SKM-1 (cell line): ENCODE results near the gene CDSN.
"Not testable (repeated sequence)": the region's sequence is repeated elsewhere in the genome, so short reads cannot be mapped to it uniquely, and the experiment has no call there.

Experiments
- DNase-seq: peaks from one replicate; lab custom pipeline; 2025; ENCODE audit not compliant: unreplicated experiment; lab: John Stamatoyannopoulos, UW

The CDSN gene, protein sequence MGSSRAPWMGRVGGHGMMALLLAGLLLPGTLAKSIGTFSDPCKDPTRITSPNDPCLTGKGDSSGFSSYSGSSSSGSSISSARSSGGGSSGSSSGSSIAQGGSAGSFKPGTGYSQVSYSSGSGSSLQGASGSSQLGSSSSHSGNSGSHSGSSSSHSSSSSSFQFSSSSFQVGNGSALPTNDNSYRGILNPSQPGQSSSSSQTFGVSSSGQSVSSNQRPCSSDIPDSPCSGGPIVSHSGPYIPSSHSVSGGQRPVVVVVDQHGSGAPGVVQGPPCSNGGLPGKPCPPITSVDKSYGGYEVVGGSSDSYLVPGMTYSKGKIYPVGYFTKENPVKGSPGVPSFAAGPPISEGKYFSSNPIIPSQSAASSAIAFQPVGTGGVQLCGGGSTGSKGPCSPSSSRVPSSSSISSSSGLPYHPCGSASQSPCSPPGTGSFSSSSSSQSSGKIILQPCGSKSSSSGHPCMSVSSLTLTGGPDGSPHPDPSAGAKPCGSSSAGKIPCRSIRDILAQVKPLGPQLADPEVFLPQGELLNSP

DNA sequence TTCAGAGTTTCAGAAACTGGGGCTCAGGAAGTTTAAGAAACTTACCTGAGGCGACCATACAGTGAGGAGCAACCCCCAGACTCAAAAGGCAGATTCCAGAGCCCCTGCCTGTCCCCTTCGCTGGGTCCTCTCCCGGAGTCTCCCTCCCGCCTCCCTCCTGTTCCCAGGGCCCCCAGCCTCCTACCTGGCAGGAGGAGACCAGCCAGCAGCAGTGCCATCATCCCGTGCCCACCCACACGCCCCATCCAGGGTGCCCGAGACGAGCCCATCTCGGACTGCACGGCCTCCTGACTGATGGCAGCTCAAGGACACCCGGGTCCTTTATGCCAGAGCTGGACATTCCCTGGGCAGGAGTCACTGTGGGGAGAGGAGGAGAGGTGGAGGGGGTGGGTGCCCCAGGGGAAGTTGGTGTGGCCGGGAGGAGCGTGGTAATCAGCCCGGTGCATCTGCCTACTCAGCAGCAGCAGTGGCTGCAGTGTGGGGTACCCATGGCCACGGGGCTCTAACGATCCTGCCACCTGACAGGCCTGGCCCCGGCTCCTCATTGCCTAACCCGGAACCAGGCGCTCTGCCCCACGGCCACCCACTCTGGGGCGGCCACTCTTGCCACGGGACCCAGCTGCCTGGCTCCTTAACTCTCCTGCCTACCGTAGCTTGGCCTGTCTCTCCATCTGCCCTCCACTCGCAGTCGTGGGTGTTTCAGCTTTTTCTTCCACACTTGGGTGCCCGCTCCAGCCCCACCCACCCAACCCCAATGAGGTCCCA is at the start of gene CDSN:
CDSN (minus strand) TSS at position 296 of the 765 bp plus-strand sequence; CDS start at position 269, 27 bp downstream.
- DNase-seq: no peak

DNA sequence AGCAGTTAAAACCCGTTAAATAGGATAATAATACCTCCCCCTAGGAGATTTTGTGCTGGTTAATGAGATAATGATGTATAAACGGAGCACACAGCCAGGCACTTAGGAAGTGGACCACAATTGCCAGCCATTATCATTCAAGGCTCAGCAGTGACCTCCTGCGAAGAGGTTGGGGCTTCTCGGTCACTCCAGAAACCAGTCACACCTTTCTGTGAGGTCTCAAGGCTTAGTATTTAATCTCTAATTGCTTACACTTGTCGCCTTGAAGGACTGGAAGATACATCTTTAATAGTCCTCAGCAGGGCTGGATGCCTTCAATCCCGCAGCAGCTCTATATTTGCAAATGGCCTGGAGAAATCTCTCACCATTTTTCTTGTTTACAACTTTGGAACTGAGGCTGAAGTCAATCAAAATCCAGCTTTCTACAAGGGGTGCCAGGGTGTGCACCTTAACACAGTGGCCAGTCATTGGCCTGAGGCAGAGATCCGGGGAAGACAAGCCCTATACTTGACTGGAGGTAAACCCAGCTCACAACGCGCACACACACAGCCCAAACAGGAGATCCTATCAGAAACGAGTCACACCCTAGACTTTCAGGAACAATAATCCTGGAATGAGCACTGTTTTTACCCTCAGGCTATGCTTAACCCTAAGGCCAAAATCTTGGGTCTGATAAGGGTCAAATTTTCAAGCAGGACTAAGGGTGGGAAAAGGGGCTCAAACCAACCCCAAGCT is 49.0 kb upstream of the CDSN start:
- DNase-seq: no peak

DNA sequence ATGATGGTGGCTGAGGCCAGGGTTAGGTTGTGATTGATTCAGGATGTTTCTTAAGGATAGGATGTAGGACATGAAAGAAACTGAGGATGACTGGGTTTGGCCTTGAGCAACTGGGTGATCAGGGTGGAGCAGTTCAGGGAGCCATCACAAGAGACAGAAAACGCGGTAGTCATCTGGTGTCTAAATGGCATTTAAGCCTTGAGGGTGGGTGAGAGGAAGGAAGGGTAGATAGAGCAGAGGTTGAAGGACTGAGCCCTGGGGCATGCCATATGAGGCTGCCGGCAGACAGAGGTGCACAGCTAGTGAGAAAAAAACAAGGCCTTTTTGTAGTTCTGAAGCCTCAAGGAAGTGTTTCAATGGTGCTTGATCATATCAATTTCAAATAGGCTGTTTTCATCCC is 48.4 kb upstream of the CDSN start:
- no peak for DNase-seq

DNA sequence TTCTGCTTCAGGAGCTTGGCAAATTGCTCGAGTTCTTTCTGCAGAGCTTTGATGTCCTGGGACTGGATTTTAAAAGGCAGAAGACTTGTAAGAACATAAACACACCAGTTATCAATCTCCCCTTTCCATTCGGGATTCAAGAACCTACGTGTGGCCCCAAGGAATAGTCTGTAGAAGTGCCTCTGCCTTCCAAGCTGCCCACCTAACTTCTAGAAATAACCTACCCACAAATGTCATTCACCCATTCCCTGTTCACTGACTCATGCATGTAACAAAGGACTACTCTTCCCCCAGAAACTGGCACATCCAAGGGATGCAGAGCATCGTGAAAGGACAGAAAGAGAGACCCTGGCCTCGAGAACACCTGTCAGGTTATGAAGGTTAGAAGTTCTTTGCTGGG is 45.7 kb upstream of the CDSN start:
- no peak for DNase-seq

DNA sequence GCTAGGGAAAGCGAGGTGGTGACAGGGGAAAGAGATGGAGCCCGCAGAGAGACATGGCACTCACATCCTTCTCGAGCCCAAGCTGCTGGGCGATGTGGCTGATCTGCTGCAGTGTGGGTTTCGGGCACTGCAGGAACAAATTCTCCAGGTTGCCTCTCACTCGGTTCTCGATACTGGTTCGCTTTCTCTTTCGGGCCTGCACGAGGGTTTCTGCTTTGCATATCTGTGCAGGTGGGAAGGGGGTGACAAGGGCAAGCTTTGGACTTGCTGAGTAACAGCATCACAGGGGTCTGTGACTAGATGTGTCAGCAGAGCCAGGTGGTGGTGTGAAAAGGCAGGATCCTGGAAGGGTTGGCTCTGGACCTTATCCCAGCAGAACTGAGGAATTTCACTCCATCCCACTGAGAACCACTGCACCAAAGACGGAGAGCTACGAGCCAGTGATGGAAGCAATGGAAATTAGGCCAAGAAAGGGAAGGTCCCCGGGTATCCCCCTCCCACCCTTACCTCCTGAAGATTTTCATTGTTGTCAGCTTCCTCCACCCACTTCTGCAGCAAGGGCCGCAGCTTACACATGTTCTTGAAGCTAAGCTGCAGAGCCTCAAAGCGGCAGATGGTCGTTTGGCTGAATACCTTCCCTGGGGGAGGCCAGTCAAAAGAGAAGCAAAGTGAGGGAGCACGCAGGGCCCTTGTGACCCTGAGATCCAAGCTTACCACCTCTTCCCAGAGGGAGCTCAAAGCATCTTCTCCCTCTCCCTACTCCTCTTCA is 45.0 kb upstream of the CDSN start:
- DNase-seq: not testable (repeated sequence)

DNA sequence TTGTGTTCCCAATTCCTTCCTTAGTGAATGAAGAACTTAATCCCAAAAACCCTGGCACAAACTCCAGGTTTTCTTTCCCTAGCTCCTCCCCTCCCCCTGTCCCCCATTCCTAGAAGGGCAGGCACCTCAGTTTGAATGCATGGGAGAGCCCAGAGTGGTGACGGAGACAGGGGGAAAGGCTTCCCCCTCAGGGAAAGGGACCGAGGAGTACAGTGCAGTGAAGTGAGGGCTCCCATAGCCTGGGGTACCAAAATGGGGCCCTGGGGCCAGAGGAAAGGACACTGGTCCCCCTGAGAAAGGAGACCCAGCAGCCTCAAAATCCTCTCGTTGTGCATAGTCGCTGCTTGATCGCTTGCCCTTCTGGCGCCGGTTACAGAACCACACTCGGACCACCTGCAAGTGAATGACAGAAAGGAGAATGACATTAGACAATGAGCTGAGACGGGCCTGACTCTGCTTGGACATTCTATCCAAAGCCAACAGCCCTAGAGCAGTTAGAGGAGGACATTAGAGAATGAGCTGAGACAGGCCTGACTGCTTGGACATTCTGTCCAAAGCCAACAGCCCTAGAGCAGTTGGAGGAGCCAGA is 44.3 kb upstream of the CDSN start:
- not testable (repeated sequence) for DNase-seq

DNA sequence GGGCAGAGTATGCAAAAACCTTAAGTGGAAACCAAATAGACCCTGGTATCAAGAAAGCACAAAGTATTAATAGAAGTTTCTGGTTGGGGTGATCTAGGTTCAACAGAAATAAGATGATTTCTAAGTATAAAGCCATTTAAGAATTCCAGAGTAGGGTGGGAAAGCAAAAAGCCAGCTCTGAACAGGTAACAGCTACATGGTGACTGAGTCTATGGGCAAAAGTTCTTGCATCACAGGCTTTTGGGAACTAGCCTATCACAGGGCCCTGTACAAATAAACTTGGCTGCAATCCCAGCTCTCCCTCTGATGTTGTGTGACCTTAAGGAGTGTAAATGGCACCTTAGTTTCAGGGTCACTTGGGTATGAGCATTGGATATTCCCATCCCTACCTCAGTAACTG is 43.7 kb upstream of the CDSN start:
- no peak for DNase-seq

DNA sequence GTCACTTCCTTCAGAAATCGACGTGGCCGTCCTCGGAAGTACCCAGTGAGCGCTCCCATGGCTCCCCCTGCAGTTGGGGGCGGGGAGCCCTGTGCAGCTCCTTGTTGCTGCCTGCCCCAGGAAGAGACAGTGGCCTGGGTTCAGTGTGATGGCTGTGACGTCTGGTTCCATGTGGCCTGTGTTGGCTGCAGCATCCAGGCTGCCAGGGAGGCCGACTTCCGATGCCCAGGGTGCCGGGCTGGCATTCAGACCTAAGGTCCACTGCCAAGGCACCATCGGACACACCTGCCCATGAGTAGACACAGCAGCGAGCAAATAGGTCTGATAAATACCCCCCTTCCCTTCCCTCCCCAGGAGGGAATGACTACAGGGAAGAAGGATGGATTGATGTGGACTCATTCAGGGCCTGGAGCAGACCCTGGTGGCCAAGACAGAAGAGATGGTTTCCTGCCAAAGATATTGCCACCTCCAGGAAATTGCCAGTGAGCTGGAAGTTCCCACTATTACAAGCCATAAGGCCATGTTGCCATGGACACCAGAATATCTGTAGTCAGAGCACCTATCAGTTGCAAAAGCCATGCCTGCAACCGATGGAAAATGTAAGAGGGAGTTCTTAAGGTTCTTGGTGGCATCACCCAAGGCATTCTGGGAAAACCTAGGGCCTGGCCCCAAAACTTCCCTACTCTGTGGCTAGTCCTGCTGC is 42.4 kb upstream of the CDSN start:
- DNase-seq: no peak

DNA sequence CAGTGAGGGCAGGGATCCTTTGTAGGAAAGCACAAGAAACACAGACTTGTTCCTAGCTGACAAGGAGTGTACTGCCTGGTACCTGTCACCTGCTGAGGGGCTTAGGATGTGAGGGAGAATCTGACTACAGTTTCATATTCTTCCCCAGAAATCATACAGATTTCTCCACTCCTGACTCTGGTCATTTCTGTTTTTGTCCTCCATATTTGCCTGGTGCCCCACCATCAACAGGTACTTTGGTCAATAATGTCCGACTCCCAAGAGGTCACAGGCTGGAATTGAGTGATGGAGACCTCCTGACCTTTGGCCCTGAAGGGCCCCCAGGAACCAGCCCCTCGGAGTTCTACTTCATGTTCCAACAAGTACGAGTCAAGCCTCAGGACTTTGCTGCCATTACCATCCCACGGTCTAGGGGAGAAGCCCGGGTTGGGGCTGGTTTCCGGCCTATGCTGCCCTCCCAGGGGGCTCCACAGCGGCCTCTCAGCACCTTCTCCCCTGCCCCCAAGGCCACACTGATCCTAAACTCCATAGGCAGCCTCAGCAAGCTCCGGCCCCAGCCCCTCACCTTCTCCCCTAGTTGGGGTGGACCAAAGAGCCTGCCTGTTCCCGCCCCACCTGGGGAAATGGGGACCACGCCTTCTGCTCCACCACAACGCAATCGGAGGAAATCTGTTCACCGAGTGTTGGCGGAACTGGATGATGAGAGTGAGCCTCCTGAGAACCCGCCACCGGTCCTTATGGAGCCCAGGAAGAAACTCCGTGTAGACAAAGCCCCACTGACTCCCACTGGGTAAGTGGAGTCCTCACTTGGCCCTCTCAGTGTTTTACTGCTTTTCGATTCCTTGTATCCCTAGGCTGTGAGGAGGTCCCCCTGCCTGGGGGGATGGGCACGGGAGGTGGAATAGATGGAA is 41.2 kb upstream of the CDSN start:
- no peak for DNase-seq

DNA sequence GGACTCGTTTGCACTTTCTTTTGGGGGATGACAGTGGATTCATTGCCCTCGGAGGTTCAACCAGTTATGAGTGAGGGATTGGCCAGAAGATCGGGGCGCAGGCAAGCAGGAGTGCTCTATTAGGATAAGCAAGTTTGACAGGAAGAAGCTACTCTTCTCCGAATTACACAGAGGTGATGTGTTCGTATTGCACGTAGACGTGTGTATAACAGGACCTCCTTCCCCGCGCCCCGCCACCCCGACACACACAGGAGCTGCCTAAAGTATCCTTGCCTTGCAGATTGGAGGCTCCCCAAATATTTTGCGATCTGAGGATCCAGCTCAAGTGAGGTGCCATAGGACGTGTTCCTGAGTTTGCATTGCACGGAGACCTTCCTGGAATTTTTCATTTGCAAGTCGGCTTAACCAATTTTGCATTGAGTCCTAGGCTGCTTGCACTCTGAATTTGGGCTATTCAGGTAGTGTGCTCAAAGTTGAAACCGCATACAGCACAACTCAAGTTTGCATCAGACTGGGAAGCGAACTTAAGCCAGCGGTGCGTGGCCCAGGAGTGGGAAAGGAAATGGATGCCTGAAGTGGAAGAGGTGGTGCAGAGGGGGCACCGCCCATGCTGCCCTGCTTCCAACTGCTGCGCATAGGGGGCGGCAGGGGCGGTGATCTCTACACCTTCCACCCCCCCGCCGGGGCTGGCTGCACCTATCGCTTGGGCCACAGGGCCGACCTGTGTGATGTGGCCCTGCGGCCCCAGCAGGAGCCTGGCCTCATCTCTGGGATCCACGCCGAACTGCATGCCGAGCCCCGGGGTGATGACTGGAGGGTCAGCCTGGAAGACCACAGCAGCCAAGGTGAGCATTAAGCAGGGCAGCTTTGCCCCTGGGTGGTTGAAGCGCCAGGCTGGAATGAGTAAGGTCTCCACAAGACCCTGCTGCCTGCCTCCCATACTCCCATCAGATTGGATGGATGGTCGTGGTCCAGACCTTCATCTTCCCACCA is 38.9 kb upstream of the CDSN start:
- no peak for DNase-seq

DNA sequence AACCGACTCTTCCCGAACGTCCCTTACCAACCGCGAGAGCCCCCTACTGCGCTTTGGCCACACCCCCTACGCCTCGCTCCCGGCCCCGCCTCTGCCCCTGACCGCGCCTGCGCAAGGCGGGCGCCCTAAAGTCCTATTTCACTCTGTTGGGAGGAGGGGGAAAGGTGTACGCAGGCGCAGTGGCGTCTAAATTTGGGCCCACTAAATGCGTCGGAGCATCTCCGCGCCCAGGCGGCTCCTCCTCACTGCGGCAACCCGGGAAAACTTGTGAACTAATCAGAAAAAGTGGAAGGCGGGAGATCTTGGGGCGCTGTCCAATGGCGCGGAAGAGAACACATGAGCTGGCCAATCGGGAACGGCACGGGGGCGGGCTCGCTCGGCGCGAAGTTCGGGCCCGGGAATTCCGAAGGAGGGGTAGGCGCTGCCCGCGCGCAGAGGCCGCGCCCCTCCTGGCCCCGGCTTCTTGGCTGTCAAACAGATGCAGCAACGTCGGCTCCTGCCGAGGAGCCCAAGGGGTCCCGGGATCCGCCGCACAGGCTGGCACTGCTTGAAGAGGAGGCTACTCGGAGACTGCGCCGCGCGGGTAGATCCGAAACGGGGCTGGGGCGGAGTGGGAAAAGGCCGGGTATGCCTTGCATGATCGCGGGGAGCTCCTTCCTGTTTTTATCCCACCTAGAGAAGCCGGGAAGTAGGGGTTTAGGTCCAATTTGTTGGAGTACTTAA is 38.1 kb upstream of the CDSN start, which contains the start of gene TCF19:
TCF19 (plus strand) TSS at position 450 of the 723 bp plus-strand sequence. CDS start 881 bp downstream, outside the sequence.
- peak; percentile 98 for DNase-seq

DNA sequence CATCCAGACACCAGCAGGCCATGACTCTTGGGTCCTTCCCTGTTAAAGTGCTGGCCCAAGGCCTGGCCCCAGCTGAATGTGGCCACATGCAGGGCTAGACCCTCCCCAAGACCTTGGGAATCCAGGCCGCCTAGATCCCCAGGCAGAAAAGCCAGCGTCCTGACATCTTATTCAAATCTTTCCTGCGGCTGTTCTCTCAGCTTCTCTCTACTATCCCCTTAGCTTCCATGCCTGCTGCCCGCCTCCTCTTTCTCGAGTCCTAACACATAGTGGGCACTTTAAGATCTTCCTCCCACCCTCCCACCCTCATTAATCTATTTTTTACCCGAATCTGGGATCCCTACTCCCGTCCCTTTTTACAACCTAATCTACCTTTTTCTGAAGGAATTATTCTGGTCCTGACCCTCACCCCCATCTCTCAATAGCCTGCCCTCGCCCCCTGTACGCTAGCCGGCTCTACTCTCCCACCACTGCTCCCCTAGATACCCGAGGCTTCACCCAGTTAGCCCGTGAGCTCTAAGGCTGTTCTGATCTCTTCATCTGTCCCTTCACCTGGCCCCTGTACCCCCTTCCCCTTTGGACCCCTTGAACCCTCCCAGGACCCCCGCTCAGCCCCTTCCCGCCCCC is 37.4 kb upstream of the CDSN start, which contains the start of gene CCHCR1:
CCHCR1 (minus strand) TSS at position 290 of the 627 bp plus-strand sequence; CDS start at position 88, 202 bp downstream.
- no peak for DNase-seq

DNA sequence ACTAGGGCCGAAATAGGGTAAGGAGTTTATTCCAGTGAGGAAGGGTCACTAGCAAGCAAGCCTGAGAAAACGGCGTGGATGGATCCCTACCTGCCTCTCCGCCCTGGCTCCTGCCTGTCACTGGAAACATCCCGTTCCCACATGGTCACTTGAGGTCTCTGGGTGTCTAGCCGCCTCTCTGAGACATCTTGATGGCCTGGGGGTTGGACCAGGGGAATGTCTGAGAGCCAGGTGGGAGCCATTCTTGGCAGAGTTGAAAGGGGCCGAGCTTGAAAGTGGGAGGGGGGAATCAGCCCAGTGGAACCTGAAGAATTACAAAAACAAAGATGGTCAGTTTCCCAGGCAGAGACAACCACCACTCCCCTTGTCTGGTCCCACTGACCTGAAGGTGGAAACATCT is 36.4 kb upstream of the CDSN start:
- DNase-seq: no peak

DNA sequence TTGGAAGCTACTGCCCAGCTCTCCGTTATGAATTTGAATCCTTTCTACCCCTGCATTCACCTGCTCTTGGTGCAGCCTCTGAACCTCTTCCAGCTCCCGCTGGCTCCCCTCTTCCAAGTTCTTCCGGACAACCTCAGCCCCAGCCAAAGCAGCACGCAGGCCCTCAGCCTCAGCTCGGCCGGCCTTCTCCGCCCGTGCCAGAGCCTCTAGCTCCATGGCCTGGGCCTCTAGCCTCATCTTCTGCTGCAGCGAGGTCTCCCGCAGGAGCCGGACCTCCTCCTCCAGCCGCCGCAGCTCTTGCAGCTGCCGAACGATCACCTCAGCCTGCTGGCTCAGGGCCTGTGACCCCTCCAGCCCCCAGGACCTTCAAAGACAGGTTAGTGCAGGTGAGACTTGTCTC is 34.2 kb upstream of the CDSN start:
- no peak for DNase-seq

DNA sequence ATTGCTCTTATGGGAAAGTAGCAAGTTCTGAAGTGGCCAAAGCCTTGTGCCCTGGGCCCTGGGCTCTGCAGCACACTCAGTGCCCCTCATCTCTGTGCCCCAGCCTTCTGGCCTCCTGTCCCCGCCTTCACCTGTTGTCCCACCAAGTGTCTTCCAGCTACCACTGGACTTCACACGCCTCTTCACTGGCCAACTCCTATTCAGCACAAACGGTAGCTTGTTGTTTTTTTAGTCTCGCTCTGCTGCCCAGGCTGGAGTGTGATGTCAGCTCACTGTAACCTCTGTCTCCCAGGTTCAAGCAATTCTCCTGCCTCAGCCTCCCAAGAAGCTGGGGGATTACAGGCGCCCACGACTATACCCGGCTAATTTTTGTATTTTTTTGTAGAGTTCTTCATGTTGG is 32.5 kb upstream of the CDSN start:
- no peak for DNase-seq

DNA sequence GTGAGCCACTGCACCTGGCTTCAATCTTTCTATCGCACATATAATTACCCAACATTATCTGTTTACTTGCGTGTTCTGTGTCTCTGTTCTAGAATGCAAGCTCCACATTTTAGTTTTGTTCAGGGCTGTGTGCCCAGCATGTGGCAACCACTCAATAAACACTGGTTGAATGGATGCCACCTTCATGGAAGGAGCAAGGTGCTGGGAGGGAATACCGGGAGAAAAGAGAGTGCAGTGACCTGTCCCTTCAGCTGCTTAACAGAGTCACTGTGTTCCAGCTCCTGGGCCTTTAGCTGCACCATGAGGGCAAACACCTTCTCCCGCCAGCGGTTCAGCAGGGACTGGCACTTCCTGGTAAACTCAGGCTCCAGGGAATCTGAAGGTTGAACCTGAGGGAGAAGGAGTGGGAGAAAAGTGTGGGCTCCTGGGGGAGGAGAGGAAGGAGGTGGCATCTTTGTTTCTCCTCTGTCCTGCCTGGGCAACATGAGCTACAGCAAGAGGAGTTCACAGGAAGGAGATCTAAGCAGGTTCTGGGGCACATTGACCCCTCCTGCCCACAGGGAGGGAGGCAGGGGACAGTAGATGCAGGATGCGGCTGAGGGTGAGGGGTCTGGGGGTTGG is 29.7 kb upstream of the CDSN start:
- DNase-seq: no peak
